IPS-18a (cell line): ENCODE data around the gene NEDD4L.
"Not testable (repeated sequence)": the region's sequence is repeated elsewhere in the genome, so short reads cannot be mapped to it uniquely, and the experiment has no call there.

Experiments used
- H3K27ac ChIP-seq: one replicate; pipeline ENCODE4 v1.5.1; 2013; ENCODE audit warnings: low read length
- H3K27me3 ChIP-seq: one replicate; pipeline ENCODE4 v1.6.1; 2013; ENCODE audit warnings: mild to moderate bottlenecking, low read length; ENCODE audit not compliant: control insufficient read depth, insufficient read depth
- H3K36me3 ChIP-seq: one replicate; pipeline ENCODE4 v1.6.1; 2013; ENCODE audit warnings: low read depth, low read length; ENCODE audit not compliant: control insufficient read depth
- H3K4me1 ChIP-seq: one replicate; pipeline ENCODE4 v1.6.1; 2013; ENCODE audit warnings: low read depth, low read length; ENCODE audit not compliant: control insufficient read depth
- H3K4me3 ChIP-seq: one replicate; pipeline ENCODE4 v1.5.1; 2013; ENCODE audit warnings: low read length
- H3K9ac ChIP-seq: one replicate; pipeline ENCODE4 v1.6.1; 2013; ENCODE audit warnings: mild to moderate bottlenecking, low read length, moderate library complexity
- H3K9me3 ChIP-seq: one replicate; pipeline ENCODE4 v1.6.1; 2013; ENCODE audit warnings: low read depth, low read length; ENCODE audit not compliant: control insufficient read depth

Gene NEDD4L

GRCh38 chr18:58370038-58370580, 326.1 kb downstream of the NEDD4L start:
- H3K27ac ChIP-seq = no peak overlapping the region
- H3K4me1 ChIP-seq = no peaks in the 10 kb centered on the region
- no peak overlapping the region for H3K9ac ChIP-seq
- H3K9me3 ChIP-seq = no peaks in the 10 kb centered on the region
- peaks cover 49% of the 10 kb centered on the region for H3K36me3 ChIP-seq
- H3K4me3 ChIP-seq = no peak overlapping the region
- H3K27me3 ChIP-seq = no peaks in the 10 kb centered on the region

GRCh38 chr18:58370612-58371011, 326.6 kb downstream of the NEDD4L start:
- H3K27me3 ChIP-seq = no peaks in the 10 kb centered on the region
- no peaks in the 10 kb centered on the region for H3K9me3 ChIP-seq
- no peak overlapping the region for H3K27ac ChIP-seq
- H3K4me3 ChIP-seq = no peak overlapping the region
- no peak overlapping the region for H3K9ac ChIP-seq
- H3K4me1 ChIP-seq = no peaks in the 10 kb centered on the region
- H3K36me3 ChIP-seq = peaks cover 52% of the 10 kb centered on the region

- Histone ChIP-seq H3K27ac (no peak overlapping the region), H3K9ac (no peak overlapping the region), H3K36me3 (peaks cover 47% of the 10 kb centered on the region), H3K4me3 (no peak overlapping the region), H3K9me3 (no peaks in the 10 kb centered on the region), H3K4me1 (no peaks in the 10 kb centered on the region), H3K27me3 (no peaks in the 10 kb centered on the region)
These were observed 329.5 kb downstream of the NEDD4L start for GRCh38 chr18:58373481-58373880.

GRCh38 chr18:58375051-58375450, 331.0 kb downstream of the NEDD4L start:
- H3K4me1 ChIP-seq = no peaks in the 10 kb centered on the region
- no peaks in the 10 kb centered on the region for H3K27me3 ChIP-seq
- H3K27ac ChIP-seq = no peak overlapping the region
- H3K9me3 ChIP-seq = no peaks in the 10 kb centered on the region
- peaks cover 41% of the 10 kb centered on the region for H3K36me3 ChIP-seq
- H3K4me3 ChIP-seq = no peak overlapping the region
- no peak overlapping the region for H3K9ac ChIP-seq

GRCh38 chr18:58378411-58379379, 334.7 kb downstream of the NEDD4L start:
- peaks cover 19% of the 10 kb centered on the region for H3K36me3 ChIP-seq
- no peaks in the 10 kb centered on the region for H3K4me1 ChIP-seq
- no peak overlapping the region for H3K4me3 ChIP-seq
- H3K27ac ChIP-seq = no peak overlapping the region
- no peaks in the 10 kb centered on the region for H3K9me3 ChIP-seq
- no peak overlapping the region for H3K9ac ChIP-seq
- H3K27me3 ChIP-seq = no peaks in the 10 kb centered on the region

GRCh38 chr18:58379443-58379842, 335.4 kb downstream of the NEDD4L start:
- no peaks in the 10 kb centered on the region for H3K27me3 ChIP-seq

GRCh38 chr18:58380113-58380512, 336.1 kb downstream of the NEDD4L start:
- not testable (repeated sequence) for H3K27ac ChIP-seq, H3K4me3 ChIP-seq, H3K4me1 ChIP-seq, H3K9me3 ChIP-seq, H3K9ac ChIP-seq, H3K27me3 ChIP-seq
- H3K36me3 ChIP-seq = peaks cover 17% of the 10 kb centered on the region

More at GRCh38 chr18:58379443-58379842, 335.4 kb downstream of the NEDD4L start:
- peaks cover 17% of the 10 kb centered on the region for H3K36me3 ChIP-seq
- H3K4me1 ChIP-seq = no peaks in the 10 kb centered on the region
- no peak overlapping the region for H3K27ac ChIP-seq
- no peak overlapping the region for H3K9ac ChIP-seq
- no peaks in the 10 kb centered on the region for H3K9me3 ChIP-seq
- H3K4me3 ChIP-seq = no peak overlapping the region

GRCh38 chr18:58381676-58382411, 337.8 kb downstream of the NEDD4L start:
- no peaks in the 10 kb centered on the region for H3K4me1 ChIP-seq
- no peaks in the 10 kb centered on the region for H3K9me3 ChIP-seq
- H3K36me3 ChIP-seq = peaks cover 7% of the 10 kb centered on the region
- H3K9ac ChIP-seq = no peak overlapping the region
- no peak overlapping the region for H3K4me3 ChIP-seq
- H3K27ac ChIP-seq = no peak overlapping the region
- no peaks in the 10 kb centered on the region for H3K27me3 ChIP-seq

- Histone ChIP-seq H3K9ac (no peak overlapping the region), H3K36me3 (peaks cover 8% of the 10 kb centered on the region), H3K4me1 (no peaks in the 10 kb centered on the region), H3K27ac (no peak overlapping the region), H3K27me3 (no peaks in the 10 kb centered on the region), H3K4me3 (no peak overlapping the region), H3K9me3 (no peaks in the 10 kb centered on the region)
These were observed 338.4 kb downstream of the NEDD4L start for GRCh38 chr18:58382446-58382845.

GRCh38 chr18:58385472-58385871, 341.4 kb downstream of the NEDD4L start:
- Histone ChIP-seq H3K27me3 (no peaks in the 10 kb centered on the region), H3K36me3 (peaks cover 8% of the 10 kb centered on the region), H3K9ac (no peak overlapping the region), H3K4me3 (no peak overlapping the region), H3K9me3 (no peaks in the 10 kb centered on the region), H3K27ac (no peak overlapping the region), H3K4me1 (no peaks in the 10 kb centered on the region)

GRCh38 chr18:58386780-58387179, 342.8 kb downstream of the NEDD4L start:
- Histone ChIP-seq H3K27me3 (no peaks in the 10 kb centered on the region), H3K9me3 (no peaks in the 10 kb centered on the region), H3K27ac (no peak overlapping the region), H3K4me1 (no peaks in the 10 kb centered on the region), H3K4me3 (no peak overlapping the region), H3K36me3 (peaks cover 16% of the 10 kb centered on the region), H3K9ac (no peak overlapping the region)
